Caki2 (cell line): ENCODE results near the gene MATK. TPM values are rescaled to one million over a fixed set of nuclear protein-coding genes. Genes with fewer than 3 reads are reported as not detected.

Source experiments
- DNase-seq: peaks from one replicate; pipeline ENCODE4 v3.0.0-alpha.2; 2015; ENCODE audit warnings: low read depth
- in situ Hi-C: cut with HindIII; loops from 2 replicates; pipeline ENCODE4 v1.10.0; 2016; ENCODE audit warnings: low sequenced_read_pairs, low pct_unique_long_range_greater_than_20kb, mixed read lengths
- total RNA-seq: library from RNA; depleted of rRNA; stranded (reverse); fragments of >200 nt; shearing (Covaris generic); gene quantifications from 2 replicates; pipeline ENCODE4 v1.2.3, GENCODE V29; 2014; ENCODE audit warnings: low replicate concordance

MATK gene
- total RNA-seq, 1 experiment from 2014 or later = not detected

DNA sequence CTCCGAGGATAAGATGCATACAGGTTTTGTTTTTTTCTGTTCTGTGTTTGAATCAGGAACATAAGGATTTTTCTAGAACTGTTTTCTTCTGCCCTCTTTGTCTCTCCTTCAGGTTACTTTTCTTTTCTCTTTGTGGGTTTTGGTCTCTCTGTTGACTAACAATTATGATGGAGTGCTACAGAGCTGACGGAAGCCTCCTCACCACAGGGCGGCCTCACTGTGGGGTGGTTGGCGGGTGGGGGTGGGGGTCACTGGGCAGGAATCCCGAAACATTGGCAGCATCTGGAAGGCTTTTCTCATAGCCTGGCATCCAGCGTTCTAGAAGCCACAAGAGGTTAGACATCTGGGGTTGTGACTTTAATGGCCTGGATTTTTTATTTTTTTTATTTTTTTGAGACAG is 12.0 kb upstream of the MATK start:
- in situ Hi-C loops = no loop called here
- no peak for DNase-seq

GRCh38 chr19:3796358-3796757 is 10.2 kb upstream of the MATK start:
- in situ Hi-C loops = no loop called here

DNA sequence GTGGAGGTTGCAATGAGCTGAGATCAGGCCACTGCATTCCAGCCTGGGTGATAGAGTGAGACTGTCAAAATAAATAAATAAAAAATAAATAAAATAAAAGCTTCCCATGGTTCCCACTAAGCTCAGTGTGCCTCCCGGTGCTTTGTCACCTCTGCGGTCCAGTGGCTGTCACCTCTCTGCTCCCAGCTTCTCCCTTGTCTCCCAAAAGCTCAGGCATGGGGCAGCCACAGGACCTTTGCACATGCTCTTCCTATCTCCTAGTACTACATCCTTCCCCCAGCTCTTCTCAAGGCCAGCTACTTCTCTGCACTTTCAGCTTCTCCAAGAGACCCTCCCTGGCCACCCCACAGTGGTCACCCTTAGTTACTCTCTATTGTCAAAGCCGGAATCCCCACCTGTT is 7.6 kb upstream of the MATK start:
- in situ Hi-C loops = no loop called here
- no peak for DNase-seq

More at GRCh38 chr19:3796358-3796757, 10.2 kb upstream of the MATK start:
- no peak for DNase-seq

DNA sequence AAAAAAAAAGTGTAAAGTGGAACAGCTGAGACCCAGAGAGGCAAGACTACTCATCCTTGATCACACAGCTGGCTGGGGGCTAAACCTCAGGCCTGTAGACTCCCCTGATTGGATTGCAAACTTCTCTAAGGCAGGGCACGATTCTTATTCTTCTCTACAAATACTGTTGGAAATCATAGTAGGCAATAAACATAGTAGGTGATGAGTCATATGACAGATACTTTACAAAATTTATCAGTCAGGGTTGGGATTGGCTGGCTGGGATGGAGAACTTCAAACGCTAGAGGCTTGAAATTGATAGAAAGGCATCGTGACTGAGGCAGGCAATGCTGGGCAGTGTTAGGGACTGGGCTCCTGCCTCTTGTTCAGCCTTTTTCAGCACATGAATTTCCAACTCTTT is 5.9 kb upstream of the MATK start:
- no peak for DNase-seq
- in situ Hi-C loops = no loop called here

DNA sequence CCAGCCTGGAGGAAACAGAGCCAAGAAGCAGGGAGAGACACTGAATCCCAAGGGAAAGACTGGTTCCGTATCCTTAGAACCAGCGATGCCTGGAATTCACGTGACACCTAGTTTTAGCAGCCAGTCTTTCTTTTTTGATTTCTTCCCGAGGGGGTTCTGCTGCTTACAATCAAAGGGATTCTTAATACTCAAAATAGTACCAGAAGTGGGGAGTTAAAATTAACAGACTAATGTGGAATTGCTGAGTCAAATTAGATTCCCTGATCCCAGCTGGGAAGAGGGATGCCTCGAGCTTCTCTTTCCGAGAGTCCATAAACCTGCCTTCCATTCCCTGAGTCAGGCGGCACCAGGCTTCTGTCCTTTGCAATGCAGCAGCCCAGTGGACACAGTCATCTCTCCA is 4.8 kb upstream of the MATK start:
- in situ Hi-C loops = no loop called here
- DNase-seq = no peak

- no peak for DNase-seq
- in situ Hi-C loops = no loop called here
Measured at GRCh38 chr19:3790209-3790734, 4.1 kb upstream of the MATK start.

GRCh38 chr19:3788996-3789778 is 3.0 kb upstream of the MATK start:
- in situ Hi-C loops = no loop called here
- no peak for DNase-seq

DNA sequence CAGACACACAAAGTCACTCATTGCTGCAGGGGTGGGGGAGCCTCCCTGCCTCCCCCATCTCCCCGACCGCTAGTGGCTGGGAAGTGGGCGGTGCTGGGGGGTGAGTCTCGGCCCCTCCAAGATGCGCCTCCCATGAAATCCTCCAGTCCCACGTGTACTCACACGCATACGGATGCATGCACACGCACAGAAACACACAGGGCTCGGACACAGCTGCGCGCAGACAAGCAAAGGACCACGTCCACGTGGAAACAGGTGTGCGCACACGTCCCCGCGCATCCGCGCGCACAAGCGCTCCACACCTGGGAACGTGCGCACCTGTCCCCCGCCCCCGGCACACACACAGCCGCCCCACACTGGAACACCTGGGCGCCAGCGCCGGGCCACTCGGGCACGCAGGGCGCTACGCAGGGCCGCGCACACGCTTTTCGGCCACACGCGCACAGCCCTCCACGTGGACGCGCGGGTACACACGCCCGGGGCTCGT is 687 bp downstream of the MATK start:
- DNase-seq = no peak
- in situ Hi-C loops = no loop called here

GRCh38 chr19:3784607-3785450 is 1.4 kb downstream of the MATK start:
- DNase-seq = no peak
- in situ Hi-C loops = no loop called here

DNA sequence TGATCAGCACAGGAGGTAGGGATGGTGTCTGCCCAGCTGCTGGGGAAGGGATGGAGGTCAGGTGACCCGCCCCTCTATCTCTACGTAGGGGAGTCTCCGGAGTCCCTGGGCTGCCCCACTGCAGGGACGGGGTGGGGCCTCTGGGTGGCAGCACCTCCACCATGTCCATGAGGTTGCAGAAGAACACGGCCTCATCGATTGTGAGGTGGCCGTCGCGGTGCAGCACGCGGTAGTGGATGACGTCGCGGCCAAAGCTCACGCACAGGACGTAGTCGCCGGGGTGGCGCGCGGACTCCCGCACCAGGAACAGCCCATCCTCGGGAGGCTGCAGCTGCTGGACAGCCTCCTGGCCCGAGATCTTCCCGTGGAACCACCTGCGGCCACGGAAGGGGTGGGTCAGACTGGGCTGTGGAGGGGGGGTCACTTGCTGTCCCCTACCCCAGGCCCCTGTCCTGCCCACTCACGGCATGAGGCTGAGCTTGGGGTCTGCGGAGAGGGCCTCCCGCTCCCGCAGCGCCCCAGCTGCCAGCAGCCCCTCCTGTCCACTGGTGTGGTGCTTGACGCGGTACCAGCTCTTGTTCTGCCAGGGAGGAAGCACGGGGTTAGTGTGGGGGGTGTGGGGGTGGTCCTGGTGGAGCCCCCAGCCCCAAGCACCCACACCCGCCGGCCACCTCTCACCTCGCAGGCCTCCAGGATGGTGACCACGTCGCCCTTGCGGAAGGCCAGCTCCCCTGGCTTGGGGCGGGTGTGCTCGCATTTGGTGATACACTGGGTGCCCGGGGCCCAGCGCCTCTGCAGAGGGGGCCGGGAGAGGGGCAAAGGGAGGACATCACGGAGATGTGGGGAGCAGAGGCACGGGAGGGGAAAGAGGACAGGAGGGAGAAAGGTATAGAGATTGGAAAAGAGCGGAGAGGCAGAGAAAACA is 2.3 kb downstream of the MATK start:
- no peak for DNase-seq
- in situ Hi-C loops = no loop called here

- in situ Hi-C loops = no loop called here
- DNase-seq = no peak
Measured at GRCh38 chr19:3782903-3783302, 3.3 kb downstream of the MATK start.

- in situ Hi-C loops = no loop called here
- DNase-seq = no peak
Measured at GRCh38 chr19:3782330-3782729, 3.9 kb downstream of the MATK start.

- DNase-seq = no peak
- in situ Hi-C loops = no loop called here
Measured at GRCh38 chr19:3781603-3782002, 4.6 kb downstream of the MATK start.

DNA sequence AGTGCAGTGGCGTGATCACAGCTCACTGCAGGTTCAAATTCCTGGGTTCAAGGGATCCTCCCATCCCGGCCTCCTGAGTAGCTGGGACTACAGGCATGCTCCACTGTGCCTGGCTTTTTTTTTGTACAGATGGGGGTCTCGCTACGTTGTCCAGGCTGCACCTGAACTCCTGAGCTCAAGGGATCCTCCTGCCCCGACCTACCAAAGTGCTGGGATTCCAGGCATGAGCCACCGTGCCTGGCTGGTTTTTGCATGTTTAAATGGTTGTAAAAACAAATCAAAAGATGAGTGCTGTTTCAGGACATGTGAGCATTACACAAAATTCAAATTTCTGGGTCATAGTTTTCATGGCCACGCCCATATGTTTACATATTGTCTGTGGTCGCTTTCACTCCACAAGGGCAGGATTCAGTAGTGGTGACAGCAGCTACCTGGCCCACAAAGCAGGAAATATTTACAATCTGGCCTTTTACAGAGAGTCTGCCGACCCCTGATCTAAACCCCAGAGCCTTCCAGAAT is 5.3 kb downstream of the MATK start:
- no peak for DNase-seq
- in situ Hi-C loops = no loop called here

DNA sequence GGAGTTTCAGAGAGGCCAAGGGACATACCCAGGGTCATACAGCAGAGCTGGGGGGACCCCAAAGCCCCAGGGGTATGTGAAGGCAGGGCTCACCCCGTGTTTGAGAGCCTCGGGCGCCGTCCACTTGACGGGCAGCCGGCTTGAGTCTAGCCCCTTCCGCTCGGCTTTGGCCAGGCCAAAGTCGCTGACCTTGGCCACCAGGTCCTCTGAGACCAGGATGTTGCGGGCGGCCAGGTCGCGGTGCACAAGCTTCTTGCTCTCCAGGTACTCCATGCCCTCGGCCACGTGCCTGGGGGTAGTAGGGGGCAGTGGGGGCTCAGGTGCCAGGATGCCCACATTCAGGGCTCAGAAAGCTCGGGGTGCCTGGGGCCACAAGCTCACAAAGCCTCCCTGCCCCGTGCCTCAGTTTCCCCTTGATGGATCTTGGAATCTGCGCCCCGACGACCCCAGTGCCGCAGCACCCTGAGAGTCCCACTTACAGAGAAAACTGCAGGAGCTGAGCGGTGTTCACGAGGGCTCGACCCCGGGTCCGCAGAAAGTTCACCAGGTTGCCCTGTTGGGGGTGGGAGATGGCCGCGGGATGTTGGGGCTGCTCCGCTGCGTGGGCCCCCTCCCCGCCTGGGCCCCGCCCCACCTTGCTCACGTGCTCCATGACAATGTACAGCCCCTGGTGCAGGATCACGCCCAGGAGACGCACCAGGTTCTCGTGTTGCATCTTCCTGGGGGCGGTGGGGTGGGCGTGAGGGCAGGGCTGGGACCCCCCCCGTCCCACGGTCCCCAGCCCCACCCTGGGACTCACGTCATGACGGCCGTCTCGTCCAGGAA is 7.1 kb downstream of the MATK start:
- no peak for DNase-seq
- in situ Hi-C loops = no loop called here

- in situ Hi-C loops = no loop called here
- DNase-seq = no peak
Measured at GRCh38 chr19:3778104-3778867, 7.9 kb downstream of the MATK start.
